GM12872 (cell line): Measurements from ENCODE around the gene SBK3.

Experiments used
- TF ChIP-seq, protein P1 (sequence below): IDR thresholded peaks from 3 replicates; pipeline ENCODE4 v1.5.1; 2011; ENCODE audit warnings: low read depth, mild to moderate bottlenecking, low read length, moderate library complexity; ENCODE audit not compliant: insufficient read depth

SBK3 gene

GRCh38 chr19:55550321-55550650 is 4.9 kb upstream of the SBK3 start:
- TF ChIP-seq, protein P1, sequence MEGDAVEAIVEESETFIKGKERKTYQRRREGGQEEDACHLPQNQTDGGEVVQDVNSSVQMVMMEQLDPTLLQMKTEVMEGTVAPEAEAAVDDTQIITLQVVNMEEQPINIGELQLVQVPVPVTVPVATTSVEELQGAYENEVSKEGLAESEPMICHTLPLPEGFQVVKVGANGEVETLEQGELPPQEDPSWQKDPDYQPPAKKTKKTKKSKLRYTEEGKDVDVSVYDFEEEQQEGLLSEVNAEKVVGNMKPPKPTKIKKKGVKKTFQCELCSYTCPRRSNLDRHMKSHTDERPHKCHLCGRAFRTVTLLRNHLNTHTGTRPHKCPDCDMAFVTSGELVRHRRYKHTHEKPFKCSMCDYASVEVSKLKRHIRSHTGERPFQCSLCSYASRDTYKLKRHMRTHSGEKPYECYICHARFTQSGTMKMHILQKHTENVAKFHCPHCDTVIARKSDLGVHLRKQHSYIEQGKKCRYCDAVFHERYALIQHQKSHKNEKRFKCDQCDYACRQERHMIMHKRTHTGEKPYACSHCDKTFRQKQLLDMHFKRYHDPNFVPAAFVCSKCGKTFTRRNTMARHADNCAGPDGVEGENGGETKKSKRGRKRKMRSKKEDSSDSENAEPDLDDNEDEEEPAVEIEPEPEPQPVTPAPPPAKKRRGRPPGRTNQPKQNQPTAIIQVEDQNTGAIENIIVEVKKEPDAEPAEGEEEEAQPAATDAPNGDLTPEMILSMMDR, result no peak

DNA sequence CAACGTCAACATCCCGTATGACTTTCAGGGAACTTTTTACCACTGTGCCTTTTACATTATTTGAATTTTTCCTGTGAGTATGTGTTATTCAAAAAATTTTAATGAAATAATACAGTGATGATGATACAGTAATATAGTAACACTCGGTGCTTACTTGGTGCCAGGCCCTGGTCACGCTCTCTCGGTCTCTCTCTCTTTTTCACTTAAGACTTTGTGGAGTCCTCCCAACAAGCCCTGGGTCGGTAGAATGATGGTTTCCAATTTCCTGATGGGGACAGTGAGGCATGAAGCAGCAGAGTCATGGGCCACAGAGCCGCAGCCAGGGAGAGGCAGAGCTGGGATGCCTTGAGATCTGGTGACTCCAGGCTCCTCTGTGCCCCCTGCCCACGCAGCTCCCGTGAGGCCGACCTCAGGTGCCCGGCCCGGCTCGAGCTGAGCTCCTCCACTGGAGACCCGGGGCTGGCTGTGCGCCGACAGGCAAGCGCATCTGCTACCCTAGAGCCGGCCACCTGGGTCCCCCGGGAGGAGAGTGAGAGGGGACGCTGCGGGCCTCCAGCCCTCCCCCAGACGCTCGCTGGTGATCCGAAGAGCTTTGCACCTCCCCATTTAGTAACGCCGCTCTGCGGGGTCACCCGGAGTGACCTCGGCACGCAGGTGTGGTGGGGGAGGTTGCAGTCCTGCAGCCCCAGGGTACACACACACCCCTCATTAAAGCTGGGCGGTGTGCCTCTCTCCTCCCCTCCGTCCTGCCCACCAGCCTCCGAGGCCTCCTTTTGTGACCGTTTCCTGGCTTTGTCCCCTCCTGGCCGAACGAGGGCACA is 4.4 kb upstream of the SBK3 start:
- TF ChIP-seq, protein P1, result no peak

GRCh38 chr19:55546822-55547614 is 1.7 kb upstream of the SBK3 start:
- TF ChIP-seq, protein P1, result no peak

- TF ChIP-seq, protein P1, result no peak
Measured at GRCh38 chr19:55546011-55546410, 668 bp upstream of the SBK3 start.

DNA sequence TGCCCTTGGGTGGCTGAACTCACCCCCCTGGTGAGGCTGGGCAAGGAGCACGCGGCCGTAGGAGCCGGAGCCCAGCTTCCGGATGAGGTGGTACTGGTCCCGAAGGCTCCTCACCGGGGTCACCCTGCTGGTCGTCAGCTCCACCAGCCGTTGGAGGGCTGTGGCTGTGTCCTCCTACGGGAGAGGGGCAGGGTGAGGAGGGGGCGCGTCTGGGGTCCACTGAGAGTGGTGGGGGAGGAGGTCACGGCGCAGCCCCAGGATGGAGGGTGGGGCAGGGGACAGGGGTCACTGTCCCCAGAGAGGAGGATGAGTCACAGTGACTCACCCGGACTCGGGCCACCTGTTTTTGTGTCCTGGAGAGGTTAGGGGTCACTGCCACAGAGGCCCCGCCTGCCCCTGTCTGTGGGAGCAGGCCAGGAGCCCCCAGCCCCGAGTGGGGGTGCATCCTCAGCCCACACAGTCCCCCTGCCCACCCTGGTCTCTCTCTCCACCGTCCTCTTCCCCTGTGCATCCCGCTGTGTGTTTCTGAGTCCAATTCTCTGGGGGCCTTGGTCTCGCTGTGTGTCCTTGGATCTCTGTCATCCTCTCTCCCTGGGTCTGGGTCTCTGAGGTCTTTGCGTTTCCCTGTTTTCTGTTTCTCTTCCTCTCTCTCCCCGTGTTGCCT is 435 bp downstream of the SBK3 start:
- TF ChIP-seq, protein P1, result no peak

DNA sequence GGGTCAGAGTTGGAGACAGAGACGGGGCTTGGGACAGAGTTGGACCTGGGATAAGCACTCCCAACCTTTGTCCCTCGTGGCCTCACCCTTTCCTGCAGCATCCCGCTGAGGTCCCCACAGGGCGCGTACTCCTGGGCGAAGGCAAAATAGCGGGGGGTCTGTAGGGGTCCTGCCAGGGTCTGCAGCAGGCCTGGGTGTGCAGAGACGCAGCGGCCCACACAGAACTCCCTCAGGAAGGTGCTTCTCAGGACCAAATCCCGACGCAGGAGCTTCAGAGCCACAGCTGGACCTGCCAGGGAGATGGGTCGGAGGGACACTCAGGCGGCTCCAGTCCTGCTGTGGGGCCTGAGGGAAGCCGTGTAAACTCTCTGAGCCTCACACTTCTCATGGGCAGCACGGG is 1.3 kb downstream of the SBK3 start:
- TF ChIP-seq, protein P1, result no peak

DNA sequence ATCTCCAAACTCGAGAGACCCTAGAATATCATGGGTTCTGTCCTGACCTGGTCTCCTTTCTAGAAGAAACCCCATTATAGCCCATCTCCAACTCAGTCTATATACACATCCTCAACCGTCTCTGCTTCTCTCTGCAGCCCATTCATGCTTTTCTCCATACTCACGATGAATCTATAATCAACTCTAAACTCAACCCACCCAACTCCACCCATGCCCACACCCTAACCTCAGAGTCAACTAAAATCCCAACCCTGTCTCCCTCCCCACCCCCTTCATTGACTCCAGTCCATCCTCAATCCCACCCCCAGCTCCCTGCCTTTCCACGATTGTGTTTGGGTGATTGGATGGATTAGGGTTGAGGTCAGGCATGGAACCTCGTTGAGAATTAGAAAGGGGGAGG is 1.8 kb downstream of the SBK3 start:
- TF ChIP-seq, protein P1, result no peak
